HG03439 (cell line): ENCODE data around the gene CPZ.
"Not testable (repeated sequence)": the region's sequence is repeated elsewhere in the genome, so short reads cannot be mapped to it uniquely, and the experiment has no call there.

ENCODE experiments used
- ATAC-seq: cut with Tn5 transposase; IDR thresholded peaks from one replicate; pipeline ENCODE4 v1.9.1; 2021; ENCODE audit warnings: mild to moderate bottlenecking, moderate library complexity; ENCODE audit not compliant: unreplicated experiment

Gene CPZ

DNA sequence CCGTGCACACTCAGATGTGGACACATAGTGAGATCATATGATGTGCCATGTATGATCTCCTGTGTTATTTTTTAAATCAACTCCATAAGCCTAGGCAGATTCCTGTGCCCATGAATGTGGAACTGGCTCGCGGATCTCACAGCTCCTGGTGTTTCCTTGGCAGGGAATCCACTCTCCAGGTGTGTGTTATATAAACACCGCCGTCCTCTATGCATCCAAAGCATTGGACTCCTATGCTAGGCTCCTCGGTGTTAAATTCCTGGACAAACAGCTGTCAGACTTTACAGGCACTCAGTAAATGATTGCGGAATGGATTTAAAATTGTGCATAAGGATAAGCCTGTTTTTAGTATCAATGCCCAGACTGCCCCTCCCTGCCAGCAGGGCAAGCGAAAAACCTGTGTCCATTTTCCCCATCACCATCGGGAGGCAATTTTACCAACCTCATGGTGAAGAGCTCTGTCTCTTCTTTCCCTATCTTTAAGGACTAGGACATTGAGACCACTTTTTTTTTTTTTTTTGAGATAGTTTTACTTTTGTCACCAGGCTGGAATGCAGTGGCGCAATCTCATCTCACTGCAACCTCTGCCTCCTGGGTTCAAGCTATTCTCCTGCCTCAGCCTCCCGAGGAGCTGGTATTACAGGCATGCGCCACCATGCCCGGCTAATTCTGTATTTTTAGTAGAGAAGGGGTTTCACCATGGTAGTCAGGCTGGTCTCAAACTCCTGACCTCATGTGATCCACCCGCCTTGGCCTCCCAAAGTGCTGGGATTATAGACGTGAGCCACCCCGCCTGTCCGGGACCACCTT lies 36.0 kb upstream of the CPZ start:
- no peak for ATAC-seq

DNA sequence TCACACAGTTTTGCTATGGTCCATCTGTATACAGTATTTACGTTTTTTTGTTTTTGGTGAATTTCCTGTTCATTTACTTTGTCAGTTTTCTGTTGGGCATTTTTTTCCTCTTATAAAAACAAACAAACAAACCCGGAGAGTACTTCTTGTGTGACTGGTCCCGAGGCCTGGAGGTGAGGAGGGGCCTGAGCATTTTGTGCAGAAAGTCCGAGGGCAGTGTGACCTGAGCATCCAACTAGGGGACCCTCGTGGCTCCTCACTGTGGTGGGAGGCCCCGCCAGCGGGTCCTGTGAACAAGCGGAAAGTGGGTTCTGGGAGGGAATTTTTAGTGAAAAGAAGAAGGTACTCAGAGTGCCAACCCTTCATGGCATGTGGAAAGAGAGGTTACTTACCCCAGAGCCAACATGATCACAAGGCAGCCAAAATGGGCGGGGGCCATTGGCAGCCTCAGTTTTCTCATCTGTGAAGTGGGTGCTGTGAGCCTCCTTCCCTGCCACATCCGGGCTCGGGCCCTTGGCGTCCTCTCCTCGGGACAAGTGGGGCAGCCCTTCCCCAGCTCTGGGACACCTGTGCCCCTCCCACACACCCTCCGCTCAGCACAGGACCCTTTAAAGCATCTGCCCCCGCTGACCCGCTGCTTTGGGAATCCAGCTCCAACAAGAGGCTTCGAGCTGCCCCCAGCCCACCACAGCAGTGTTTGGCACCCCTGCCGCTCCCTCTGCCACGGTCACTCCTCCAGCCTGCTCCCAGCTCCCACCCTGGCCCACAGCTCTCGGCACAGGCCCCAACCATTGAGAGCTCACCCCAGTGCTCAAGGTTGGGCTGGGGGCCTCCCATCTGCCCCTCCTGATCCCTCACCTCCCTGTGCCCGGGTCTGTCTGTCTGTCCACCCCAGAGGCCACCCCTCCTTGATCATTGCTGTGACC lies 35.2 kb upstream of the CPZ start:
- ATAC-seq: no peak

DNA sequence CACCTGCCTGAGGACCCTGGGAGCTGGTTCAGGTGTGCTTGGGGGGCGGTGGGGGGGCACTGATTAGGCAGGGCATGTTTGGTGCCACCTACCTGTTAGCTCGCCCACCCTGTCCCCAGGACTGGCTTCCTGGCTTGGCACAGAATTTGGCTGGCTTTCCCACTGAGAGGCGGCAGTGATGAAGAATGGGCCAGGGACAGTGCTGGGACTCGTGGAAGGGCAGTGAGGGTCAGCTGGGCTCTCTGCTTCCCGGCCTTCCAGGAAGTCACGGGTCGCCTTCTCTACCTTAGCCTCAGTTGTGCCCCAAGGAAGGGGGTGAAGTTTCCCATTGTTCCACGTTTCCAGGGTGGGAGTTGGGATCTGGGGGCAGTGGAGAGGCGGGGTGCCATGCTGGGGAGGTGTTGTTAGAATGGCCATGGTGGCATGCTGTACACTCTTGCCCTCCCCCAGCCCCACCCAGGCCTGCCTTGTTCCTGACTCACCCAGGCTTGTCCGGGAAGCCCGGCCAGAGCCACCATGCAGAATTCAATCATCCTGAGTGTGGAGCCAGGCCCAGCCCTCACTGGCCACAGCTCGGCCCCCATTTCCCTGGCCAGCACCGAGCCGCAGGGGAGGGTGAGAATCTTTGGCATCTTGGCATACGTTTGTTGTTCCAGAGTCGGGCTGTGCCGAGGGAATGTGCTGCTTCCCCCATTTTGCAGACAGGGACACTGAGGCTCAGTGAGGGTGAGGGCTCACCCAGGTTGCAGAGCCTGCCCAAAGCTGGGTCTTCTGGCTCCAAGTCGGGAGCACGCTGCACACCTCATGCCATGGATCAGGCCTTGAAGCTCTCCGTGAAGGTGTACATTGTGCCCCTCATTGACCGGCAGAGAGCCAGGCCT lies 34.2 kb upstream of the CPZ start:
- ATAC-seq: no peak

DNA sequence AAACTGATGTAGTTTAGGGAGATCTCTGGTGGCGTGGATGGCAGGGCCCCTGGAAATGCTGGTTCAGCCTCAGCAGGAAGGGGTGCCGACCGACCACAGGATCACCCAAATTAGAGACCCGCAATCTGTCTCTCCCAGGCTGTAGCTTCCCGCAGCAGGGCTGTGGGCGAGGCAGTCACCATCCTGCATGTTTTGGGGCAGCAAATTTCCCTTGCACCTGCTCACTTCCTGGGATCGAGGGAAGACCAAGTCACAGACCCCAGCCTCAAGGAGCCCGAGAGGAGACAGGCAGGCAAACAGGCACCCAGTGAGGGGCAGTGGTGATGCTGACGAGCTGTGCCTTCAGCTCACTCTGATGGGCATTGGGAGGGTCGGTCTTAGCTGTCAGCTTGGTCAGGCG lies 33.6 kb upstream of the CPZ start:
- no peak for ATAC-seq

DNA sequence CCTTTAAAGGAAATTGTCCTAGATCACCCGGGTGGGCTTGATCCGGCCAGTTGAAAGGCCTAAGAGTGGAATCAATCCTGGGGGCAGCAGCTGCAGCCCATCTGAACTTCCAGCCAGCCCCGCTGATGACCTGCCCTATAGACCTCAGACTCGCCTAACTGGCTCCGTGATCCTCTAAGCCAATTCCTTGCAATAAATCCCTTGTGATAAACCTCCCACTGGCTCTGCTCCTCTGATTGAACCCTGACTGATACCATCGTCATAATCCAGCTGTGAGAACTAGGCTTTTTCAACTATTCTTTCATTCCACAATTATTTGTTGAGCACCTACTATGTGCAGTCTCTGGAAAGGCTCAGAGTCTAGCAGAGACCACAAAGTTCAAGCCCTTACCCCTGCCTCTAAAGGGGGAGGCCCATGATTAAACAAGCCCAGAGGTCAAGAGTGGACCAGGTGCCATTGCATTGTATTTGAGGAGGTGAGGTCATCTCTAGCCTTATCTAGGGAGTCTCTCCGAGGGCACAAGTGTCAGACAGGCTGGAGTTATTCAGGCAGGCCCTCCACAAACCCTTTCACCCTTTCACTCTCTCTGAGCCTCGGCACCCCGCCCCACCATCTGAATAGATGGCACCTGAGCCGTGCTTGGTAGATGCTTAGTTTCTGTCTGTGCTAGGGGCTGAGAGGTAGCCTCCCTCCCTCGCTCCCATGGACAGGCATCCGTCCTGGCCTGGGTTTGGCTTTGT lies 32.9 kb upstream of the CPZ start:
- ATAC-seq: no peak

DNA sequence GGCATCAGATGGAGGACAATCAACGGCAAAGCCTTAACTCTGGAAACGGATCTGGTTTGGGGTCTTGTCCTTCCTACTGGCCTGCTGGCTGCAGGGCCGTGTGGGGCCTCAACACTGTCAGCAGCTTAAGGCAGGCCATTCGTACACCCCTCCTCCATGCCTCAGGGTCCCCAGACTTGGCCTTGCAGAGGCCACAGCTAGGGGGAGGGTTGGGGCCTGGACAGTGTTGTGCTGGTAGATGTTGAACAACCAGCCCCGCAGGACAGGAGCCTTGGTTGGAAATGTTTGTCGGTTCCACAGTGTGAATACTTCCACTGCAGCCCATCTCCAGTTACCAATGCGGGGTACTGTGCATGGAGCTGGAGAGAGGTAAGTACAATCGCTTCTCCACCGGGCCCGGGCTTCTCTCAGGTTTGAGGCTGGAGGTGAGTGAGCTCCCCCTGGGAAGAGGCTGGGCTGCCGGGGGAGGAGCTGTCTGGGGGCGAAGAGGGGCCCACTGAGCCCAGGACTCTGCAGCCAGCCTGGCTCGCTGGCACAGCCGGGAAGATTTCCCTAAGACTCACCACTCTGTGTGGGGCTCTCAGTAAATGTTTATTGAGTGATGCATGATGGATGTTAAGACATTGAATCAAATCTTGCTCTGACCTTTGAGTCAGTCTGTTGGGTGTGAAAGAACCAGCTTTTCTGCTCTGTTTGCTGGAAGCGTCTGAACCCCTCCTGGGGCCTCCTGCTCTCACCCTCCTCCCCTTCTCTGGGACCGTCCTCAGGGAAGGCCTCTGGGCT lies 32.1 kb upstream of the CPZ start:
- no peak for ATAC-seq

DNA sequence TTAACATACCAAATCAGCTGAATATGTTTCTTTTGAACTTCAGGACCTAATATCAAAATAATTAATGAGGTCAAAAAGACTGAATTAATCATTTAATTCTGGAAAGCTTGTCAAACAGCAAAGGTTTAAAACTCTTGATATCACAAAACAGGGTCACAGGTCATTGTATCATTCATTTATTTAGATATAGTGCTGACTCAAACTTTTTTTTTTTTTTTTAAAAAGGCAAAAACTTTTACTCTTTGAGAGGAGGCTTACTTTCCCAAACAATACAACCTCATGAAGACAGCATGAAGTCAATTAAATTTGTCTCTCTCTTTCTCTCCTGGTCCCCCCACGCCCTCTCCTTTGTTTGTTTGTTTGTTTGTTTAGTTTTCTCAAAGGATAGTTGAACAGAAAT lies 28.0 kb upstream of the CPZ start:
- ATAC-seq: no peak

DNA sequence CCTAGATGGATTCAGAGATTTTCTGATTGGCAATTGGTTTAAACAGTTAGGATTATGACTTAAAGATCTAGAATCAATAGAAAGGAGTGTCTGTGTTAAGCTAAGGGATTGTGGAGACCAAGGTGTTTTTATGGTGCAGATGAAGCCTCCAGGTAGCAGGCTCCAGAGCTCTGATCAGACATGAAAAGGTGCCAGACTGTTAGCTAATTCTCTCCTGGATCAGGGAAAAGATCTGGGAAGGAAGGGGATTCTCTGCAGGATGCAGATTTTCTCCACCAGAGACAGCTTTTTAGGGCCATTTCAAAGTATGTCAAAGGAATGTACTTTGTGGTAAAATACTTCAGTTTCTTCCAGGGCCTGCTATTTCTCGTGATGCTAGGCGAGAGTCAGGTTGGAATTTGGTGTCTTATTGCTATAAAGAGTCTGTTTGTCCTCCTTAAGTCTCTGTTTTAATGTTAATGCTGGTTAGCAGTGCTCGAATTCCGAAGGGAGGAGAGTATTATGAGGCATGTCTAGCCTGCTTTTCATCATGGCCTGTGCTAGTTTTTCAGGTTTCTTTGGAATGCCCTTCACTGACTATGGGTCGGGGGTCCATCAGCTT lies 24.4 kb upstream of the CPZ start:
- ATAC-seq: no peak

DNA sequence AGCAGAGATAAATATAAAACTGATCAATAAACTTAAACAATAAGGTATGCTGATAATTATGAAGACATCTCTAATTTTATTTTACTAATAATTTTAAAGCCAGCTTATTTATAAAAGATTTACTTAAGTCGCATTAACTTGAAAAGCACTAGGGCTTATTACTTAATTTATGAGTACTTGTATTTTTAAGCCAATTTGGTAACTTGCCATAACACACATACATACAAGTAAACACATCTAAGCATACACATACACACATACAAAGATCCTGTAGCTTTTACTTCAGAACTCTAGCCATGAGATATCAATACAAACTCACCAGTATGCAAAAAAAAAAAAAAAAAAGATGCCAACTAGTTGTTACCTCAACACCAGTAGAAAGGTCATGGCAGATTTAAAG lies 22.4 kb upstream of the CPZ start:
- no peak for ATAC-seq

DNA sequence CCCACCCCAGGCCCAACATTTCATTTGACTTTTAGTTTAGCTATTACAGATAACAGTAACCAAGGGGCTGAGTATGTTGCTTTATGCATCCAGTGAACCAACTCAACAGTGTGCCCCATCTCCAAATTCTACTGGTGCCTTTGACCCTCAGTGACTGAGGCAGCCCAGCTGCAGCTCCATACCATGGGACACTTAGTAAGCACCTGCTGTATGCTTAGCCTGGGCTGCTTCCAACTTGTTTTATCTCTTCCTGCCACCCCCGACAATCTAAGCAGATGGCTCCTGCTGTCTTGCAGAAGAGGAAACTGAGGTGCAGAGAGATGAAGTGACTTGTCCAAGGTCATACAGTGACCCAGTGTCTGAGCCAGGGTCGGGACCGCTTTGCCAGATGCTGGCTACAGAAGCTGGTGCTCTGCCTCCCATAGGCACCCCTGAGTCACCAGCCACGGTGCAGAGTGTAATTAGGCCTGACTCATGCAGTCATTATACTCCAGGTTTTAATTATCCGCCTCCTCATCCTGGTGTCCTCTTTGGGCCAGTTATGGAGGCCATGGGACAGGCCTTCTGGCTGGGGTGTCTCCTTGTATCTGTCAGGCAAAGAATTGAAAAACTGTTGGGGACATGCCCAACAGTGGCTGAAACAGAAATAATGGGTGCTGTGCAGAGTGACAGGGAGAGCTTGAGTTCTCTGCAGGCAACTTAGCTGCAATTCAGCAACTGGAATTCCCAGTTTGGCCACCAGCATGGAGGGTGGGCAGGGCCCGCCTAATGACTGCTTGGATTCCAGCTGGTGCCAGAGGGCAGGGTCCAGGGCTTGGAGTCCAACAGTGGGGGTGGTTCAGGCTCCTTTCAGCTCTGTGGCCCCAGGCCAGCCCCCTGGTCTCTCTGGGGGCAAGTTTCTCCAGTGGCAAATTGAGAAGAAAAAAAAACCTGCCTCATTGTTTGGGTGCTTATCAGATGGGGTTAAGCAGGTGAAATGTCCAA lies 20.6 kb upstream of the CPZ start:
- no peak for ATAC-seq

DNA sequence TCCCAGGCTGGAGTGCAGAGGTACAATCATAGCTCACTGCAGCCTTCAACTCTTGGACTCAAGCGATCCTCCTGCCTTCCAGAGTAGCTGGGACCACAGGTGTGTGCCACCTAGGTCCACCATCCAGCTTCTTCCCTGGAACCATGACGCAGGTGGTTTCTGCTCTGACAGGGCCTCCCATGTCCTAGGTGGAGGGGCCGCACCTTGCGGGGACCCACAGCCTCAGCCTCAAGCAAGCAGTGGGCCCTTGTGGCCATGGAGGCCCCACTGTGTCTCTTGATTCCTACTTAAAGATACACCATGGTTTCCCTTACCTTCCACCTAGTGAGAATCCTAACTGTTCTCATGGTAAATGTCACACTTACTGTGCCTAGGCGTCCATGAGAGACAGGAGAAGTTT lies 19.3 kb upstream of the CPZ start:
- no peak for ATAC-seq

DNA sequence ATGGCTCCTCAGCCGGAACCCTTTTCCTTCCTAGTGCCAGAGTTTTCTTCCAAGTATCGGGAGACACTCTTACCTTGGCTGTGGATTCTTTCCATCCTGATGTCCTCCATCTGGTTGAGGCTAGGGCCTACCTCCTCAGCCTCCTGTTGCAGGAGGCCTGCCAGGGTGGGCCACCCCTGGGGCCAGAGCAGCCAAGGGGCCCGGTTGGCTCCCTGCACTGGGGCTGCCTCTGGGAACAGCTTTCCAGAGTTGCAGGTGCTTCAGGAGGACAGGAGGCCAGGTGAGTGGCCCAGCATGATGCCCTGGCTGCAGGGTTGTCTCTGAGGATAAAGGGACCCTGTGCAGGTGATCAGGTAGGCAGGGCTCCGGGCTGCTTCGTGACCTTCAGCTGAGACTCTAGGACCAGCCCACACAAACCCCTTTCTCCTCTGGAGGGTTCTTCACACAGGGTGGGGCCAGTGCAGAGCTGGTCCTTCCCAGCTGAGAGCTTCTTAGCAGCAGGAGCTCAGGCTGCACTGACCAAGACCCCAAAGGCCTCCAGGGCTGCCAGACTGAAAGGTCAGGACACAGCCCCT lies 17.7 kb upstream of the CPZ start:
- no peak for ATAC-seq

DNA sequence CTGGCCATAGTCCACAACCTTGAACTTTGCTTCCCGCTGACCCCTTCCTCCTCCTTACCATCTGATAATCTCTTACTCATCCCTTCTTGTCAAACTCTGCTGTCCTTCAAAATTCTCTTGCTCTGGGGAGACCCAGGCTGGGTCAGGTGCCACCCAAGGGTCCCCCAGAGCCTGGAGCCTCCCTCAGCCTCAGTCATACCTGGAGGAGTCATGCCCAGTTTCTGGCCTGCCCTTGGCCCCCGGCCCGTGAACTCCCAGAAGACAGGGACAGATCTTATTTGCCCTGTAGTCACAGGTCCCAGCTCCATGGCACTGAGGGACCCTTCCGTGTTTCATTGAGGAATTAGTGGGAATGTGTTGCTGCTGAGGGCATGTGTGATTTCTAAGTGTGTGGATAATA lies 17.1 kb upstream of the CPZ start:
- no peak for ATAC-seq

DNA sequence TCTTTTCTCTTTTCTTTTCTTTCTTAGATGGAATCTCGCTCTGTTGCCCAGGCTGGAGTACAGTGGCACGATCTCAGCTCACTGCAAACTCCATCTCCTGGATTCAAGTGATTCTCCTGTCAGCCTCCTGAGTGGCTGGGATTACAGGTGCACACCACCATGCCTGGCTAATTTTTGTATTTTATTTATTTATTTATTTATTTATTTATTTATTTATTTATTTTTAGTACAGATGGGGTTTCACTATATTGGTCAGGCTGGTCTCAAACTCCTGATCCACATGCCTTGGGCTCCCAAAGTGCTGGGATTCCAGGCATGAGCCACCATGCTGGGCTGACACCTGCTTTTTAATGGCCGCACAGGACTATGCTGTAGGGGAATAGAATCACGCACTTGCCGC lies 16.0 kb upstream of the CPZ start:
- ATAC-seq: not testable (repeated sequence)

DNA sequence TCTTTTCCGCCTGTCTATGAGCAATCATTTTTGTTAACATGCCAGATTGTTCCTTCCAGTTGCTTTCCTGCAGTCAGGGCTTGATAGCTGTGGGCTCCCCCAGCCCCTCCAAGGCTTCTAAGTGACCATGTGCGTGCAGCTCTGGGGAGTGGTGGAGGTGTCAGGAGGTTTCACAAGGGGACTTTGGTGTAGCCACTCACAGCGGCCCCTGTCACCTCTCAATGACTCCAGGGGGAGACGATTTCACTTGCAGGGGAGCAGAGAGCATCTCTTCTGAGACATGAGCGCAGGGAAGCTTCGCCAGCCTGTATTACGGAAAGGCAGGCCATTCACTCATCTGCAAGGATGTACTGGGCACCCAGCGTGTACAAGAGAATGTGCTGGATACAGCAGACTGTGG lies 15.5 kb upstream of the CPZ start:
- ATAC-seq: no peak

DNA sequence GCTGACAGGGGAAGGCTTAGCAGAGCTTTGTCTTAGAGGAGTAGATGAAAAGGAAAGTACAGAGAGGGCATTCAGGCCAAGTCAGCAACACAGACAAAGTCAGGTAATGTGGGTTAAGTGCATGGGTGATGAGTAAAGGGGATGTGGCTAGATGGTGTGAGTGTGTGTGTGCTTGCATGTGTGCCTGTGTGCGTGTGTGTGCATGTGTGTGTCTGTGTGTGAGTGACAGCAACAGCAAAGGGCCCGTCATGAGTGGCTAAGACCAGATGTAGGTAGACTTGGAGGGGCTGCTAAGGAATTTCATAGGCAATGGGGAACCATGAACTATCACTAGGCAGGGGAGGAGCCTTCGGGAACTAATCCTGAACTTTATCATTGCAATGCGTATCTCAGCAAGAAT lies 14.6 kb upstream of the CPZ start:
- no peak for ATAC-seq

DNA sequence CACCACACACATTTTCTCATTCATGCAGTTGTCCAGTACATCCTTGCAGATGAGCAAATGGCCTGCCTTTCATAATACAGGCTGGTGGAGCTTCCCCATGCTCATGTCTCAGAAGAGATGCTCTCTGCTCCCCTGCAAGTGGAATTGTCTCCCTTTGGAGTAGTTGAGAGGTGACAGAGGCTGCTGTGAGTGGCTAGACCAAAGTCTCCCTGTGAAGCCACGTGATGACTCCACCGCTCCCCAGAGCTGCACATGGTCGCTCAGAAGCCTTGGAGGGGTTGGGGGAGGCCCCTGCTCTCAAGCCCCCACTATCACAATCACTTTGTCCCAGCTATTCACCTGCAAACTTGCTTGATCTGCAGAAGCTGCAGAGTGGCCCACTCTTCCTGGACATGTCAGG lies 13.8 kb upstream of the CPZ start:
- ATAC-seq: no peak
